ENCODE results near the gene EXOC4. TPM values are rescaled to one million over a fixed set of nuclear protein-coding genes. Genes with fewer than 3 reads are reported as not detected.

EXOC4 gene
- total RNA-seq, 3 donors from 2014 or later = 63.9 to 90.2 (median 89.5) TPM

DNA sequence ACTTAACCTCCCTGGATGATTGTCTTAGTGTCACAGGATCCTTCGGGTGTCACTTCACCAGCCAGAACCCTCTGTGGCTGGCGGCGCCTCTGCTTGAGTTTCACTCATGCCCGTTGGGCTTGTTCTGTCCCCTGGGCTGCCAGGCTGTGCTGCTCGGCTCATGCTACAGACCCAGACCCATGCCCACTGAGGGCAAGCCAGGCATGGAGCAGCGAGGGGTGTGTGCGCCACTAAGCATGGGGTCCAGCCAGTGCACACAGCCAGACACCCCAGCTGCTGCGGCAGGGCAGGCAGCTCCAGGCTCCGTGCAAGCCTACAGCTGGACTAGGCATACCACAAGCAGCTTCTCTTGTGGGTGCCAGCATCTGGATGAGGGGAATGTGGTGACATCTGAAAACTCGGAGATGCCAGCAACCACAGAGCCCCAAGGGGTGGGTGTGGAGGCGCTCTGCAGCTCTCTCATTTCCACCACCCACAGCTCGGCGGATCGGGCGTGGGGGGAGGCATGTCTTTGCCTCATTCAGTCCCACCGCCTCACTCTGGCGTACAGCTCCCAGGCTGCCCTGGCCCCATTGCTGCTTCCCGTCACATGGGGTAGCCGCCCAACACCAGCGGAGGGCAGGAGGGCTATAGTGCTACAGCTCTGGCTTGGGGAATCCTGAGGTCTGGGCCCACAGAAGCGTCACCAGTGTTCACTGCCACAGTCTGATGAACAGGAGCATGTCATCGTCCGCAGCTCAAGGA, 604.7 kb downstream of the EXOC4 start:
- peaks cover 4% of the 10 kb centered on the region for H3K4me1 ChIP-seq (ENCODE audit: low read depth)
- no peak overlapping the region for H3K4me3 ChIP-seq
- no peaks in the 10 kb centered on the region for H3K9me3 ChIP-seq
- TF ChIP-seq, protein P1, sequence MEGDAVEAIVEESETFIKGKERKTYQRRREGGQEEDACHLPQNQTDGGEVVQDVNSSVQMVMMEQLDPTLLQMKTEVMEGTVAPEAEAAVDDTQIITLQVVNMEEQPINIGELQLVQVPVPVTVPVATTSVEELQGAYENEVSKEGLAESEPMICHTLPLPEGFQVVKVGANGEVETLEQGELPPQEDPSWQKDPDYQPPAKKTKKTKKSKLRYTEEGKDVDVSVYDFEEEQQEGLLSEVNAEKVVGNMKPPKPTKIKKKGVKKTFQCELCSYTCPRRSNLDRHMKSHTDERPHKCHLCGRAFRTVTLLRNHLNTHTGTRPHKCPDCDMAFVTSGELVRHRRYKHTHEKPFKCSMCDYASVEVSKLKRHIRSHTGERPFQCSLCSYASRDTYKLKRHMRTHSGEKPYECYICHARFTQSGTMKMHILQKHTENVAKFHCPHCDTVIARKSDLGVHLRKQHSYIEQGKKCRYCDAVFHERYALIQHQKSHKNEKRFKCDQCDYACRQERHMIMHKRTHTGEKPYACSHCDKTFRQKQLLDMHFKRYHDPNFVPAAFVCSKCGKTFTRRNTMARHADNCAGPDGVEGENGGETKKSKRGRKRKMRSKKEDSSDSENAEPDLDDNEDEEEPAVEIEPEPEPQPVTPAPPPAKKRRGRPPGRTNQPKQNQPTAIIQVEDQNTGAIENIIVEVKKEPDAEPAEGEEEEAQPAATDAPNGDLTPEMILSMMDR (IDR thresholded peaks at IDR 0.05) = no peak
- ATAC-seq (no peak), DNase-seq (no peak)
- intact Hi-C loops (cut with DNase I, micrococcal nuclease) = no loop called here
- no peaks in the 10 kb centered on the region for H3K36me3 ChIP-seq (ENCODE audit: low read depth)

DNA sequence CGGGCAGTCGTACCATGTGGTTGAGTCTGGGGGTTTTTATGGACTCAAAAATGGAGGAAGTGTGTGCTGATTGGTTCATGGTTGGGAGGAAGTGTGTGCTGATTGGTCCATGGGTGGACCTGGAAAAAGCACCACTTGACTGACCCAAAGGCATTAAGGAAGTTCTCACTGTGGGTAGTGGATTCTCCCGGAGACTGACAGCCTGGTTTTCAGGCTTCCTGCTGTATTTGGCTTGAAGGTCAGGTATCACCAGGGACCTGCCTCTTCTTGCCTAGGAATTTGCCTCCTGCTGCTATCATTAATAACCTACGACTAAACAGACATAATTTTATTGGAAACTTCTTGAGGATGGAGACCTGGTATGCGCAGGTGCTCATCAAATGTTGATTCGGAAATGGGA, 605.4 kb downstream of the EXOC4 start:
- TF ChIP-seq, protein P1 (IDR thresholded peaks at IDR 0.05) = no peak
- Histone ChIP-seq H3K36me3 (ENCODE audit: low read depth) (no peaks in the 10 kb centered on the region), H3K9me3 (no peaks in the 10 kb centered on the region), H3K4me1 (ENCODE audit: low read depth) (peaks cover 8% of the 10 kb centered on the region), H3K4me3 (no peak overlapping the region)
- ATAC-seq (no peak), DNase-seq (no peak)
- intact Hi-C loops (cut with DNase I, micrococcal nuclease) = no loop called here

DNA sequence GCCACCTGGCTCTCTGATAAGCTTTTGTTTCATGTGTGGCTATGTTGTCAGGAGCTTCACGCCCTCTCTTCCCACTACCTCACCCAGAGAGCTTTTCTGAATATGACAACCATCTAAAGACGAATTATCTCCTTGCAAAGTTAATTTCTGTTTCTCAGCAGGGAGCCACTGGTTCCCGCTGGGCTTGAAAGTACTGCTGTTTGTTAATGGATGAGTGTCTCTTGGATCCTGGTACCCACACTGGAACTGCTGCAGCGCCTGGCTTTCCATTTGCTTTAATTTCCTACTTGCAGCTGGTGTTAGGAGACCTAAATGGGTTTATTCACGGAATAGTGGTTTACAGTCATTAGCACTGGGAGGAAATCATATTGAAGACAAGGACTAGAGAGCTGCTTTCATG, 606.4 kb downstream of the EXOC4 start:
- intact Hi-C loops (cut with DNase I, micrococcal nuclease) = no loop called here
- Histone ChIP-seq H3K4me1 (ENCODE audit: low read depth) (peaks cover 10% of the 10 kb centered on the region), H3K9me3 (no peaks in the 10 kb centered on the region), H3K36me3 (ENCODE audit: low read depth) (no peaks in the 10 kb centered on the region), H3K4me3 (no peak overlapping the region)
- TF ChIP-seq, protein P1 (IDR thresholded peaks at IDR 0.05) = no peak
- ATAC-seq (no peak), DNase-seq (no peak)

DNA sequence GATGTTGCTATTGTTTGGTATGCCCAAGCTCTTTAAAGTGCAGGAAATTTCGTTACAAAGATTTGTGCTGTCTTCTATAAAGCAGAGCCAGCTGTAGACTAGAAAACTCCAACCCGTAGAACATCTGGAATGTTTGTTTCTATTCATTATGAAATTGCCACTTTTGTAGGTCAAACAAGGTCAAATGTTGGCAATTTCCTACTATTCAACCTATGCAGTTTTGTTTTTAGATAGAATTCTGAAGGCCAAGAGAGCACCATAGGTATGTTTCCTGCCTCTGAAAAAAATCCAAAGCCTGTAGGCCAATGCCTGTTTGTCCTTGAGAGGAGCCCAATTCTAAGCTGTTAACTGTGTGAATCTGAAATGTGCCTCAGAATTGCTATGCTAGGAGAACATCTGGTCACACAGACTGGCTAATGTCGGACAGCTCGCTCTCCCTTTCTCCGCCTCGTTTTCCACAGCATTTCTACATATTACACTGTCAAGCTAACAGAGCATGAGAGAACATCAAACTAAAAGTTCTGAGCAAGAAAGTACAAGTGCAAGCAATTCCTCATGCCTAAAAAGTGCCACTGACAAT, 607.1 kb downstream of the EXOC4 start:
- TF ChIP-seq, protein P1 (IDR thresholded peaks at IDR 0.05) = no peak
- DNase-seq (no peak), ATAC-seq (no peak)
- Histone ChIP-seq H3K9me3 (no peaks in the 10 kb centered on the region), H3K4me1 (ENCODE audit: low read depth) (peaks cover 10% of the 10 kb centered on the region), H3K36me3 (ENCODE audit: low read depth) (no peaks in the 10 kb centered on the region), H3K4me3 (no peak overlapping the region)
- intact Hi-C loops (cut with DNase I, micrococcal nuclease) = no loop called here

DNA sequence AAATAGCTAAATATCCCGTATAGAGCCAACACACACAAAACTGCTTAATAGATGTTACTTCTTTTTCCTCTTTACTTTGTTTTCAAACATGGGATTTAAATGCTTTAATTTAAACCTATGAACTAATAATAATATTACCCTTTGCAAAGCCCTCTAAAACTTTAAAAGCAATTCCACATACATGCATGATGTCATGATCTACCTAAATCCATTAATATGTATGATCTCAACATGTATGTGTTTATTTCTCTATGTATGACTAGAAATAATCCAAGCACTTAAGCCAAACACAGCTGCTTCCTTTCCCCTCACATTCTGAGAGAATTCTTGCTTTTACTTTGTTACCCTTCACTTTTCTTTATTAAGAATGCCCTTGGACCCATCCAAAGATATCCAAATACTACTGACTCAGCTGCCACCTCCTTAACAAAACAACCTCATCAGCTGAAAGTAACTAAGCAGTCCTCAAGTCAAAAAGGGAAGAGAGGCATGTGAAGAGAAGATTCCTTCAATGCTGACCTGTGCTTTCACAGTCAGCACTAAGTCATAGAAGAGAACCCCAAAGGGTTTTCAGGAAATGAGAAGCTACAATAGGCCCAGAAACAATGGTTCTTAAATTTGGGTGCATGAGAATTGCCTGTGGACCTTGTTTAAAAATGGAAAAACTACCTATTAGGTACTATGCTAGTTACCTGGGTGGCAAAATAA, 607.9 kb downstream of the EXOC4 start:
- no peak for DNase-seq
- TF ChIP-seq, protein P1 (IDR thresholded peaks at IDR 0.05) = no peak
- intact Hi-C loops (cut with DNase I, micrococcal nuclease) = no loop called here
- no peaks in the 10 kb centered on the region for H3K36me3 ChIP-seq (ENCODE audit: low read depth)
- H3K9me3 ChIP-seq = no peaks in the 10 kb centered on the region
- no peak overlapping the region for H3K4me3 ChIP-seq
- peaks cover 10% of the 10 kb centered on the region for H3K4me1 ChIP-seq (ENCODE audit: low read depth)
- no peak for ATAC-seq

Measured in mucosa of descending colon (tissue), 3 donors.